Activated B cell treated with CpG ODN at 0.5 μM for 24 hours (primary cell): ENCODE results near the gene SDS. TPM values are rescaled to one million over a fixed set of nuclear protein-coding genes. Genes with fewer than 3 reads are reported as not detected.

Experiments
- ATAC-seq: fragments of 200-7000 bp; cut with Tn5 transposase; one replicate; pipeline ENCODE4 v1.10.0; 2021; ENCODE audit warnings: low read depth, mild to moderate bottlenecking, moderate library complexity
- CTCF ChIA-PET: fragments of 350-600 bp; sonication (Branson Sonifier 250); formaldehyde crosslinking; loops from one replicate; lab custom pipeline; 2021; ENCODE audit warnings: antibody characterized with exemption; lab: Charles Lee
- POLR2A ChIA-PET: fragments of 350-600 bp; sonication (Branson Sonifier 250); formaldehyde crosslinking; loops from one replicate; lab custom pipeline; 2021; ENCODE audit warnings: antibody characterized with exemption; lab: Charles Lee
- DNase-seq: peaks from one replicate; pipeline ENCODE4 v3.0.0; 2022
- H3K27ac Mint-ChIP-seq: one replicate; pipeline ENCODE4 v1.8.0; 2020; ENCODE audit warnings: mixed read lengths
- H3K27me3 Mint-ChIP-seq: one replicate; pipeline ENCODE4 v1.8.0; 2021; ENCODE audit warnings: mixed read lengths
- H3K36me3 Mint-ChIP-seq: one replicate; pipeline ENCODE4 v1.8.0; 2021; ENCODE audit warnings: low read depth, mixed read lengths
- H3K4me1 Mint-ChIP-seq: one replicate; pipeline ENCODE4 v1.8.0; 2021; ENCODE audit warnings: mixed read lengths
- H3K4me3 Mint-ChIP-seq: one replicate; pipeline ENCODE4 v1.8.0; 2020; ENCODE audit warnings: mild to moderate bottlenecking, mixed read lengths
- H3K9me3 Mint-ChIP-seq: one replicate; pipeline ENCODE4 v1.8.0; 2020; ENCODE audit warnings: mixed read lengths
- intact Hi-C: fragments of 100-400 bp; cut with micrococcal nuclease; formaldehyde crosslinking; loops from one replicate; pipeline ENCODE4 v1.15.1; 2024
- total RNA-seq: library from RNA; stranded (reverse); gene quantifications from 2 replicates; pipeline ENCODE4 v1.2.3, GENCODE V29; 2022
- TF ChIP-seq, protein P1 (sequence below): fragments of 200-600 bp; IDR thresholded peaks from one replicate; pipeline ENCODE4 v1.8.0; 2022; ENCODE audit warnings: antibody characterized with exemption, mild to moderate bottlenecking

The SDS gene
- total RNA-seq, 1 donor from 2014 or later, result not detected

- Mint-ChIP-seq H3K4me3 (no peak overlapping the region), H3K36me3 (no peaks in the 10 kb centered on the region), H3K27me3 (peaks cover 15% of the 10 kb centered on the region), H3K9me3 (no peaks in the 10 kb centered on the region), H3K4me1 (no peaks in the 10 kb centered on the region), H3K27ac (no peak overlapping the region)
- ATAC-seq (no peak), DNase-seq (no peak)
- ChIA-PET CTCF (no interaction called here), POLR2A (no interaction called here)
- TF ChIP-seq, protein P1, sequence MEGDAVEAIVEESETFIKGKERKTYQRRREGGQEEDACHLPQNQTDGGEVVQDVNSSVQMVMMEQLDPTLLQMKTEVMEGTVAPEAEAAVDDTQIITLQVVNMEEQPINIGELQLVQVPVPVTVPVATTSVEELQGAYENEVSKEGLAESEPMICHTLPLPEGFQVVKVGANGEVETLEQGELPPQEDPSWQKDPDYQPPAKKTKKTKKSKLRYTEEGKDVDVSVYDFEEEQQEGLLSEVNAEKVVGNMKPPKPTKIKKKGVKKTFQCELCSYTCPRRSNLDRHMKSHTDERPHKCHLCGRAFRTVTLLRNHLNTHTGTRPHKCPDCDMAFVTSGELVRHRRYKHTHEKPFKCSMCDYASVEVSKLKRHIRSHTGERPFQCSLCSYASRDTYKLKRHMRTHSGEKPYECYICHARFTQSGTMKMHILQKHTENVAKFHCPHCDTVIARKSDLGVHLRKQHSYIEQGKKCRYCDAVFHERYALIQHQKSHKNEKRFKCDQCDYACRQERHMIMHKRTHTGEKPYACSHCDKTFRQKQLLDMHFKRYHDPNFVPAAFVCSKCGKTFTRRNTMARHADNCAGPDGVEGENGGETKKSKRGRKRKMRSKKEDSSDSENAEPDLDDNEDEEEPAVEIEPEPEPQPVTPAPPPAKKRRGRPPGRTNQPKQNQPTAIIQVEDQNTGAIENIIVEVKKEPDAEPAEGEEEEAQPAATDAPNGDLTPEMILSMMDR, result no peak
- intact Hi-C loops, result no loop called here
Measured at GRCh38 chr12:113439606-113440030, 35.9 kb upstream of the SDS start.

DNA sequence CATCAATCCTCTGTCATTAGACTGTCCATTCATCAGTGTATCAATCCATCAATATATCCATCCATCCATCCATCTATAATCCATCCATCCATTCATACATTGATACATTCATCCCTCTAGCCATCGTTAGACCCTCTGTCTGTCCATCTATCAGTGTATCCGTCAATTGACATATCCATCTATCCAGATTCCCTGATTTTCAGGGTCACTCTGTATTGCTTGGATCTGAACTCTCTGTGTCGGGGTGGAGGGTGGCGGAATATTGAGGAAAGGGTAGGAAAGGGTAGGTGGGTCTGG lies 35.6 kb upstream of the SDS start:
- CTCF ChIA-PET, result no interaction called here
- POLR2A ChIA-PET, result no interaction called here
- DNase-seq (no peak), ATAC-seq (no peak)
- Mint-ChIP-seq H3K4me1 (no peaks in the 10 kb centered on the region), H3K9me3 (no peaks in the 10 kb centered on the region), H3K27ac (no peak overlapping the region), H3K27me3 (peaks cover 13% of the 10 kb centered on the region), H3K4me3 (no peak overlapping the region), H3K36me3 (no peaks in the 10 kb centered on the region)
- intact Hi-C loops, result no loop called here
- TF ChIP-seq, protein P1, result no peak

DNA sequence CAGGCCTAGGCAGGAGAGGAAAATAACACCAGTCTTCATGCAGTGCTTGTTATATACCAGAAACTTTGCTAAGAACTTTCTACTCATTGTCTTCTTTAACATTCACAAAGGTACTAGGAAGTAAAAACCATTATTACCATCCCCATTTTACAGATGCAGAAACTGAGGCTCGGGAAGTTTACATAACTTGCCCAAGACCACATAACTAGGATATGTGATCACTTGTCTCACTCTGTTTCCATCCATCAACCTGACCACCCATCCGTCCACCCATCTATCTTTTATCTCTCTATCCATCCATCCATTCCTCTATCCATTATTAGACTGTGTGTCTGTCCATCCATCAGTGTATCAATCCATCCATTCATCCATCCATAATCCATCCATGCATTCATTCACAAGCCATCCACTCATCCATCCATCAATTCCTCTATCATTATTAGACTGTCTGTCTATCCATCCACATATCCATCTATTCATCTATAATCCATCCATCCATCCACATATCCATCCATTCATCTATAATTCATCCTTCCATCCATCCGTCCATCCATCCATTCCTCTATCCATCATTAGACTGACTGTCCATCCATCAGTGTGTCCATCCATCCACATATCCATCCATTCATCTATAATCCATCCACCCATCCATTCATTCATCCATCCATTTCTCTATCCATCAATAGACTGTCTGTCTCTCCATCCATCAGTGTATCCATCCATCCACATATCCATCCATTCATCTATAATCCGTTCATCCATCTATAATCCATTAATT lies 35.0 kb upstream of the SDS start:
- Mint-ChIP-seq H3K4me3 (no peak overlapping the region), H3K9me3 (no peaks in the 10 kb centered on the region), H3K36me3 (no peaks in the 10 kb centered on the region), H3K27me3 (peaks cover 13% of the 10 kb centered on the region), H3K4me1 (no peaks in the 10 kb centered on the region), H3K27ac (no peak overlapping the region)
- ATAC-seq (no peak), DNase-seq (no peak)
- POLR2A ChIA-PET, result no interaction called here
- CTCF ChIA-PET, result no interaction called here
- TF ChIP-seq, protein P1, result no peak
- intact Hi-C loops, result no loop called here

DNA sequence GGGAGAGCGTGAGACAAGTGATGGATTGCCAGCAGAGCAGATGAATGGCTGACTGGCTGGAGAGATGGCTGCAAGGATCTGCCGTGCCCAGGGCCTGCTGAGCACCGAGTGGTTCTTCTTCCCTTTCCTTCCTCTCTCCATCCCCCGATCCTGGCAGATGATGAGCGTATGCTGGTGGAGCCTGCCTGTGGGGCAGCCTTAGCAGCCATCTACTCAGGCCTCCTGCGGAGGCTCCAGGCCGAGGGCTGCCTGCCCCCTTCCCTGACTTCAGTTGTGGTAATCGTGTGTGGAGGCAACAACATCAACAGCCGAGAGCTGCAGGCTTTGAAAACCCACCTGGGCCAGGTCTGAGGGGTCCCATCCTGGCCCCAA lies 34.0 kb upstream of the SDS start:
- POLR2A ChIA-PET, result no interaction called here
- no peak overlapping the region for H3K4me3 Mint-ChIP-seq

GRCh38 chr12:113436993-113437728 lies 33.5 kb upstream of the SDS start:
- POLR2A ChIA-PET, result no interaction called here
- Mint-ChIP-seq H3K36me3 (no peaks in the 10 kb centered on the region), H3K9me3 (no peaks in the 10 kb centered on the region), H3K27me3 (peaks cover 18% of the 10 kb centered on the region), H3K4me1 (no peaks in the 10 kb centered on the region), H3K27ac (no peak overlapping the region), H3K4me3 (no peak overlapping the region)
- CTCF ChIA-PET, result no interaction called here
- intact Hi-C loops, result no loop called here
- TF ChIP-seq, protein P1, result no peak
- no peak for DNase-seq
- no peak for ATAC-seq

More for the DNA sequence above, 34.0 kb upstream of the SDS start:
- DNase-seq, result no peak
- H3K27ac Mint-ChIP-seq, result no peak overlapping the region
- ATAC-seq, result no peak
- no peaks in the 10 kb centered on the region for H3K36me3 Mint-ChIP-seq
- intact Hi-C loops, result no loop called here
- TF ChIP-seq, protein P1, result no peak
- peaks cover 15% of the 10 kb centered on the region for H3K27me3 Mint-ChIP-seq
- no peaks in the 10 kb centered on the region for H3K4me1 Mint-ChIP-seq
- CTCF ChIA-PET, result no interaction called here
- no peaks in the 10 kb centered on the region for H3K9me3 Mint-ChIP-seq
